NCI-H146 treated with DMSO at 0.1 percent for 48 hours (cell line): ENCODE data around the gene CERKL.

Experiments used
- DNase-seq: peaks from one replicate; lab custom pipeline; 2025; ENCODE audit not compliant: unreplicated experiment; lab: John Stamatoyannopoulos, UW

CERKL gene

DNA sequence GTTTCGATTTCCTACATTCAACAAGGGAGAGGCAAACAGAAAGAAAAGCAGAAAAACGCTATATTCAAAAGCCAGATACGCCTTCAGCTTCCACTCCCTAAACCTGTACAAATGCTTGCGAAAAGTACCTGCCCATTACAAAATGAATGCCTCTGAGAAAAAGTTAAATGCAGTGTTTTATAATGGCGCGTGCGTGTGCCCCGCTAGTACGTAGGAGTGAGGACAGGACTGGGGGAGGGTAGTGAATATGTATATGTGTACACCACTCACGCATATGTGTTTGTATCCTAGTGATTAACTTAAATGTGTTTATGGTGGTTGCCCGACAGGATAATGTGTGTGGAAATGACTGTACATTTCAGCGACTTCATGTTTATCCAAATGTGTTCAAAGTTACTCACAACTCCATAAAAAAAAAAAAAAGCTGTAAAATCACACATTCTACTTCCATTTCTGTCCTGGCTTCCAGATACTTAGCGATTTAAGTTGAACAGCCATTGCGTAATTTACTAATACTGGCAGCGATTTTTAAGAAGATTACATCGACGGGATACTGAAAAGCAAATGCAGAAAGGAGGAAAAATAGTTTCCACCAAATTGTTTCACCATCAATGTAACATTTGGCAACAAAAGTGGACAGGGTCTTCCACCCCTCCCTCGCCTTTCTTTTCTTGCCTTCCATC, 22.1 kb upstream of the CERKL start:
- DNase-seq: no peak

GRCh38 chr2:181677912-181678586, 21.1 kb upstream of the CERKL start:
- DNase-seq: no peak

DNA sequence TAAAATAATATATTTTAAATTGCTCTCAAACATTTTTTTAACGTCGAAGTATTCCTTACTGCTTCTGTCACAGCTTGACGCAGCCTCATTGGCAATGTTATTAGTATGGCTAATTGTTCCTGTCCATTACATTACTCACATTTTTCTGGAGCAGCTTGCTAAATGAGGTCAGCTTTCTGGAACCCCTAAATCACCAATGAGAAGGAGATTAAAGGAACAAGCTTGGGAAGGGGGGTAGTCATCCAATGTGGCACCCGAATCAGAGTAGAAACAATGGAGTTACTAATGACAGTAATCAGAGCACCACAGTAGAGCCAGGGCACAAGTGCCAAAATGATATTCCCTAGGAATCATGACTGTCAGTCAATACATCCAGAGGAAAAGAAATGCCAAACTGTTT, 18.3 kb upstream of the CERKL start:
- peak; percentile 4 for DNase-seq

GRCh38 chr2:181674461-181674860, 17.6 kb upstream of the CERKL start:
- no peak for DNase-seq

DNA sequence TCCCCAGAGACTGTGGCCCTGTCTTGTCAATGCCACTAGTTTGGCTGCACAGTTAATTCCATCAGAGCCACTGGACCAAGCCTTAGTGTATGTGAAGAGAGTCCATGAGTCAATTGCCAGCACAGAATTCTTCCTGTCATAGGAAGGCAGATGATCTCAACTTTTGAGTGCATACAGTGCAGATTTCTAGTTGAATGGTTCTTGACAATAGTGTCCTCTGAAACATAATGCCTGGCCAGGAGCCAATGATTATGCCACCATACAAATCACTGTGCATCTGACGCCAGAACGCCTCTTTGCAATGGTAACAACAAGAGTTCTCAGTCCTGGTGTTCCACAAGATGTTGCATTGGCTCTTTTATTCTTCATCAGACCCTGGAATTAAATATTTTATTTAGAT, 16.3 kb upstream of the CERKL start:
- DNase-seq: peak; percentile 57

GRCh38 chr2:181672255-181673008, 15.5 kb upstream of the CERKL start:
- DNase-seq: no peak

DNA sequence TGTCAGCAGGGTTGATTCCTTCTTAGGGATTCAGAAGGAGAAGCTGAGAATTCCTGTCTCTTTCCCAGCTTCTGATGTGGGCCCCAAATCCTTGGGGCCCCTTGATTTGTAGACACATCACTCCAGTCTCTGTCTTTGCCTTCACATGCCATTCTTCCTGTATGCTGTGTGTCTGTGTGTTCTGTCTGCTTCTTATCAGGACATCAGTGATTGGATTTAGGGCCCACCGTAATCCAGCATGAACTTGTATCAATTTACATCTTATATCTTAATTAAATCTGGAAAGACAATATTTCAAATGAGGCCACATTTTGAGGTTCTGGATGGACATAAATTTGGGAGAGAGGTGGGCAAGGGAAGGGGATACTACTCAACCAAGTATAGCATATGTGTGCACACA, 13.7 kb upstream of the CERKL start:
- no peak for DNase-seq

DNA sequence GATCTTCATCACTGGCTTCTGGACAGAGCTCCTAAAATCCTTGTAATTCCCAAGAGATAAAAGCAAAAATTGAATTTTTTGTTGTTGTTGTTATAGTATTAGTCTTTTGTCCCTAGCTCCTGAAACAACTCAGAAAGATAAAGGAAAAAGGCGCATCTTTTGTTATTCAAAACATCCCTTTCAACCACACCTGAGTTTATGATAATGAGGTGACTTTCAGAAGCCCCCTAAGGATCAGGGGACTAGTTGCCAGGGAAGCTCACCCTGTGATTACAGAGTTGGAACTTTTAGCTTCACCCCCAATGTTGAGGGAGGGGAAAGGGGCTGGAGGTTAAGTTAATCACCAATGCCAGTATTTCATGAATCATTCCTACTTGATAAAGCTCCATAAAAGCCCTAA, 10.3 kb upstream of the CERKL start:
- no peak for DNase-seq

DNA sequence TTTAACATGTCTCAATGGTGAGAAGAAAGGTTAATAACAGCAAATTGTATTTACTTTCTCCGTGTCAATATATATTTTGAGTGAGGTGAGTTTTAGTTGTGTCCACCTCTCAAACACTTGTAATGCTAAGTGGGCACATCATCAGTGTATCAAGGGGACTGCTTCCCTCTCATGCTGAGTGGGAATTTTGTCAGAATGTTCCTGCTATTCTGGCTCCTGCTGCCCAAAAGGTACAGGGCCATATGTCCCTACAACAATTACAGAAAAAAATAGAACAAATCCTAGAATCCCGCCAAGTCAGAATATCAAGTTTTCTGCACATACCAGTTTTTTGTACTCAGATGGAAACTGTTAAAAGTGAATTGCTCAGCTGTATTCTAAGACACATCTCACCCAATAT, 5.4 kb upstream of the CERKL start:
- DNase-seq: no peak

GRCh38 chr2:181660181-181660580, 3.3 kb upstream of the CERKL start:
- DNase-seq: peak; percentile 82

DNA sequence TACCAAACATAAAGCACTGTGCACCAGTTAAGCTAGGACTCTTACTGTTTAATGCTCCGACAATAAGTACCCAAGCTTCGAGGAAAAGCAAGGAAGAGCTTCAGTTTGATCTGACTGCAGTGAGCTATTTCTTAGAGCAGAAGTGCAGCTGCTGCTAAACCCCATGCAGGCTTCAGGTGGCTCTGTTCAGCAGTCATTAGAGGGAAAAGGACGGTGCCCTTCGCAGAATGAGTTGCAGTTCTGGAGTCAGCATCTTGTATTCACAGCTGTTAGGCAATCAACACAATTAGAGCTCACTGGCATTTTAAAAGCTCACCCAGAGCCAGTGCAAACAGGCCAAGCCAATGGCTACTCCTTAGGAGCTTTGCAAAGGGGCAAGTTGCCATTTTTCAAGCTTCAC, 1.5 kb upstream of the CERKL start:
- DNase-seq: peak; percentile 91

- DNase-seq: no peak
Measured at GRCh38 chr2:181657379-181657778, 474 bp upstream of the CERKL start.

GRCh38 chr2:181655519-181655918, 1.4 kb downstream of the CERKL start:
- no peak for DNase-seq

DNA sequence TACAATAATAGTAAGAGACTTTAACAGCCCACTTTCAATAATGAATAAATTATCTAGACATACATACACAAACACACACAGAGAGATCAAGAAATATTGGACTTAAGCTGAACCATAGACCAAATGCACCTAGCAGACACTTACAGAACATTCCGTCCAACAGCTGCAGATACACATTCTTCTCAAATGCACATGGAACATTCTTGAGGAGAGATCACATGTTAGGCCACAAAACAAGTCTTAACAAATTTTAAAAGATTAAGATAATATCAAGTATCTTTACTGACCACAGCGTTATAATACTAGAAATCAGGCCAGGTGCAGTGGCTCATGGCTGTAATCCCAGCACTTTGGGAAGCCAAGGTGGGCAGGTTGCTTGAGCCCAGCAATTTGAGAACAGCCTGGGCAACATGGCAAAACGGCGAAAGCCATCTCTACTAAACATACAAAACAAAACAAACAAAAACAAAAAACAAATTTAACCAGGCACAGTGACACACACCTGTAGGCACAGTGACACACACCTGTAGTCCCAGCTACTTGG, 7.4 kb downstream of the CERKL start:
- no peak for DNase-seq

DNA sequence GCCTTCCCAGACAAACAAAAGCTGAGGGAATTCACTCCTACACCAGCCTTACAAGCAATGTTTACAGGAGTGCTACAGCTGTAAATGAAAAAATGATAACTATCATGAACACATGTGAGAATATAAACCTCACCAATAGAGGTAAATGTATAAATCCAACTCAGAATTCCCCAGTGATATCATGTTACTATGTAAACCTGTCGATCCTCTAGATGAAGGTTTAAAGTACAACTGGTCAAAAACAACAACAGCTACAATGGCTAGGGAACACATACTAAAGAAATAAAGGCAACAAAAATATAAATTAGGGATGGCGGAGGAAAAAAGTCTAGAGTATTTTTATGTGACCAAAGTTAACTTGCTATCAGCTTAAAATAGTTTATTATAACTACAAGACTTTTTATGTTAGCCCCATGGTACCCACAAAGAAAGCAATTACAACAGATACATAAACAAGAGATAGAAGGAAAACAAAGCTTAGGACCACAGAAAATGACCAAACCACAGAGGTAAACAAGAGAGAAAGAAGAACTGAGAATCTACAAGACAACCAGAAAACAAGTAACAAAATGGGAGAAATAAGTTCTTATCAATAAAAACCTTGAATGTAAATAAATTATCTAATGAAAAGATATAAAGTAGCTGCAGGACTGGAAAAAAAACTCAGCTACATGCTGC, 8.3 kb downstream of the CERKL start:
- no peak for DNase-seq

GRCh38 chr2:181646415-181646987, 10.4 kb downstream of the CERKL start:
- DNase-seq: no peak

DNA sequence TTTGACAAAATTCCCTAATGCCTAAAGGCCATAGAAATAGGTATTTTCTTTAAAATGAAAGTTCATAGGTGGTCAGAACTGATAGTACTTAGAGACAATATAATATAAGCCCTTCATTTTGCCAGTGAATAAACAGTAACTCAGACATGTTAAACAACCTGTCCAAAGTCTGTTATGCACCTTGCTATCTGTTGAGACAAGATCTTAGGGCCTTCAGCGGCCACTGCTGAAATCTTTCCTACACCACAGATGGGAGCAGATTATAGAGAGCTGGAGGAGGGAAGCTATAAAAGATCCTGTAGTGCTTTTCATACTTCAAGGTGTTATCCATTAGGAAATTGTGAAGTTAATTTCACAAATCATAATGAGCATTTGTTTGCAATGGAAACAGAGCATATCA, 13.8 kb downstream of the CERKL start:
- no peak for DNase-seq

DNA sequence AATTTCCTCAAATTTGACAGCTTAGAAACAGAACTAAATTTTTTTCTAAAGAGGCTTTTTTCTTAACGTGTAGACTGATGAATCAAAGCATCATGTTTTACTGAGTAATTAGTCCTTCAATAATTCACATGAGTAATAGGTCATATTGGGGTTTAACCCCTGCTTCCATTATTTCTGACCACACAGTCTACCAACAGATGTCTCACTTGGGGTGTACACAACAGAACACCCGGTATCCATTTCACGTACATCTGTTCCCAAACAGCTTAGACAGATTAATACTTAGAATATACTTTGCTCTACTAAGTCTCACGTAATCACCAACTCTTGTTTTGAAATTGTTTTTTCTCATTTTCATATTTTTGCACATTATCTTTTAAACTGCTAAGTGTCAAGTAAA, 14.8 kb downstream of the CERKL start:
- no peak for DNase-seq

DNA sequence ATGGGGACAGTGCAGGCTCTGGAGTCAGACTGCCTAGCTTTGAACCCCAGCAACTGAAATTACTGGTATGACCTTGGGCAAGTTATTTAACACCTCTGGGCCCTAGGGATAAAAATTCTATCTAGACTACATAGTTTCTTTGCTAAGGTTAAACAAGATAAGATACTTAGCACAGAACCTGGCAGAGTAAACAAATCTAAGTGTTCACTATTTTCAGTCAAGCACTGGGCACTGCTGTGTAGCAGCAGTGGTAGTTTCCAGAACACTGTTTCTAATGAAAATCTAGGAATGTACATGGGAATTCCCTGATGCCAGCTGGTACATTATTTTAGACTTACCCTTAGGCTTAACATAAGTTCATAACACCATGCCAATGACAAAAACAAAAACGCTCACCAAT, 17.2 kb downstream of the CERKL start:
- DNase-seq: no peak

DNA sequence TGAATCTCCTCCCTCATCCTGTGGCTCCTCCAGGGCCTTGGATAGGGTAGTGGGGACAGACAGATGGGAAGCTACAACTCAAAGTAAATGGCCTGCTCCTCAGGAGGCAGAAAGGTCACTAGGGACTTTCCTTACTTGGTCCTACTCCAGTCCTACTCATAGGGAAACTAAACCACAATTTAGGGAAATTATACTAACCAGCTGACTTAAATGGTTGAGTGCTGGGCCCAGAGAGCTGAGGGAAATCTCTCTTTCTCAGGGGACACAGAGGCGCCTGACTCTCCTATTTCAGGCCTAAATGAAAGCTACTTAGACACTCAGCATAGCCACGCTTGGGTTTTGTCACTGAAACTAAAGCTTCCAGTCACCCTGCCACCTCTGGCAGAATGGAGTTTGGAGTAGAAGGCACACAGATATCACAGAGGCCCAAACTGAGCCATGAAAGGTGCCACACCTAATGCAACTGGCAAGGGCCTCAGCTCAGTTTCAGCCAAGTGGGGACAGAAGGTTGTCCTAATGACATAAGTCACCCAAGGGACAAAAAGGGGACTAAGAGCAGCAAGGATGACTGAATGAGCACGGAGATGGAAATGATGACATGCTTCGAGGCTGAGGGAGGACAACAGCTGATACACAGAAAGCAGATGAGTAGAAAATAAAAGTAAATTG, 24.0 kb downstream of the CERKL start:
- DNase-seq: no peak
